ENCODE measurements around the gene EIF2AK3.

GRCh38 chr2:88585969-88586368 is 41.3 kb downstream of the EIF2AK3 start:
- TF ChIP-seq CTCF (IDR thresholded peaks at IDR 0.05): no peak
- TF ChIP-seq ATOH8 (CRISPR knock-in tag; IDR thresholded peaks at IDR 0.05; ENCODE audit: low read depth): no peak
- TF ChIP-seq PBX3 (IDR thresholded peaks at IDR 0.05): no peak
- no peak for TF ChIP-seq RAD21 (conservative IDR thresholded peaks at IDR 0.05 in 1 of 2, IDR thresholded peaks at IDR 0.05 in 1 of 2)
- TF ChIP-seq BHLHE40 (IDR thresholded peaks at IDR 0.05; ENCODE audit: low read depth, low read length): no peak
- TF ChIP-seq CEBPB (IDR thresholded peaks at IDR 0.05): no peak
- no peak for TF ChIP-seq ESRRA (IDR thresholded peaks at IDR 0.05; ENCODE audit: borderline replicate concordance, low read length)
- no peak for TF ChIP-seq POLR2A (IDR thresholded peaks at IDR 0.05; ENCODE audit: low read length)
- no peak for TF ChIP-seq MAZ (IDR thresholded peaks at IDR 0.05; ENCODE audit: borderline replicate concordance, low read depth, low read length)

Data from A549 (cell line).